HepG2 (cell line): ENCODE results near the gene SURF1. TPM values are rescaled to one million over a fixed set of nuclear protein-coding genes. Genes with fewer than 3 reads are reported as not detected.

ENCODE experiments used
- AGO2 ChIP-seq: fragments of 200-400 bp; formaldehyde crosslinking; optimal IDR thresholded peaks from 2 replicates; pipeline ENCODE3; 2017; ENCODE audit warnings: mild to moderate bottlenecking, low read depth, low read length, moderate library complexity
- DNMT1 ChIP-seq: sonication (generic); formaldehyde crosslinking; IDR thresholded peaks from 2 replicates; pipeline ENCODE4 v1.5.1; 2020; ENCODE audit warnings: mild to moderate bottlenecking, missing genetic modification reagents
- HNRNPL ChIP-seq: fragments of 200-400 bp; formaldehyde crosslinking; IDR thresholded peaks from 2 replicates; pipeline ENCODE4 v1.6.1; 2017; ENCODE audit warnings: mild to moderate bottlenecking, low read depth, low read length
- JUN ChIP-seq: sonication (generic); formaldehyde crosslinking; IDR thresholded peaks from 2 replicates; pipeline ENCODE4 v1.4.0; 2020; ENCODE audit warnings: mild to moderate bottlenecking, missing genetic modification reagents
- KDM2A ChIP-seq: sonication (generic); formaldehyde crosslinking; IDR thresholded peaks from 2 replicates; pipeline ENCODE4 v1.4.0; 2020; ENCODE audit warnings: low read depth, missing genetic modification reagents, borderline replicate concordance
- KDM4B ChIP-seq: sonication (generic); formaldehyde crosslinking; IDR thresholded peaks from 2 replicates; pipeline ENCODE4 v1.4.0; 2020; ENCODE audit warnings: missing genetic modification reagents
- MAFF ChIP-seq: IDR thresholded peaks from 2 replicates; pipeline ENCODE4 v1.6.1; 2011; ENCODE audit warnings: low read depth, low read length, improper control_type of control experiment
- MAFG ChIP-seq: sonication (generic); formaldehyde crosslinking; IDR thresholded peaks from 2 replicates; pipeline ENCODE4 v1.5.1; 2020; ENCODE audit warnings: mild to moderate bottlenecking, missing genetic modification reagents
- MBNL3 ChIP-seq: fragments of 250-450 bp; sonication (Bioruptor Pico); conservative IDR thresholded peaks from 2 replicates; pipeline ENCODE4 v1.8.0; 2022; ENCODE audit warnings: mild to moderate bottlenecking, inconsistent platforms
- MED1 ChIP-seq: sonication (generic); formaldehyde crosslinking; IDR thresholded peaks from 2 replicates; pipeline ENCODE4 v1.4.0; 2020; ENCODE audit warnings: missing genetic modification reagents
- MTF1 ChIP-seq: sonication (generic); formaldehyde crosslinking; IDR thresholded peaks from 2 replicates; pipeline ENCODE4 v1.5.0; 2020; ENCODE audit warnings: missing genetic modification reagents
- NCOR1 ChIP-seq: fragments of 200-600 bp; sonication (generic); IDR thresholded peaks from 2 replicates; pipeline ENCODE4 v1.7.0; 2017; ENCODE audit warnings: antibody characterized with exemption, low read length, borderline replicate concordance
- SRY ChIP-seq: sonication (generic); formaldehyde crosslinking; IDR thresholded peaks from 2 replicates; pipeline ENCODE4 v1.8.0; 2022; ENCODE audit warnings: mild to moderate bottlenecking, missing genetic modification reagents
- SUZ12 ChIP-seq: fragments of 150-350 bp; IDR thresholded peaks from 2 replicates; pipeline ENCODE4 v1.6.1; 2014; ENCODE audit warnings: low read depth, low read length
- ZNF264 ChIP-seq: sonication (generic); formaldehyde crosslinking; IDR thresholded peaks from 2 replicates; pipeline ENCODE4 v1.4.0; 2020; ENCODE audit warnings: missing genetic modification reagents
- ZNF703 ChIP-seq: sonication (generic); formaldehyde crosslinking; IDR thresholded peaks from 2 replicates; pipeline ENCODE4 v1.5.1; 2020; ENCODE audit warnings: missing genetic modification reagents, mild to moderate bottlenecking, moderate library complexity, borderline replicate concordance
- ZNF772 ChIP-seq: sonication (generic); formaldehyde crosslinking; IDR thresholded peaks from 2 replicates; pipeline ENCODE4 v1.5.0; 2020; ENCODE audit warnings: mild to moderate bottlenecking, missing genetic modification reagents
- ZNF773 ChIP-seq: sonication (generic); formaldehyde crosslinking; IDR thresholded peaks from 2 replicates; pipeline ENCODE4 v1.4.0; 2020; ENCODE audit warnings: missing genetic modification reagents, borderline replicate concordance
- ZNF776 ChIP-seq: sonication (generic); formaldehyde crosslinking; IDR thresholded peaks from 2 replicates; pipeline ENCODE4 v1.4.0; 2020; ENCODE audit warnings: mild to moderate bottlenecking, missing genetic modification reagents
- polyA plus RNA-seq, 8 experiments: library from polyadenylated mRNA; depleted of rRNA in 3 of 8; stranded (reverse) in 7 of 8; unstranded in 1 of 8; fragments of >200 nt; fragmentation: Illumina TruSeq in 4 of 8; extraction: Trizol in 4 of 8; gene quantifications; 2 replicates each; pipeline versions ENCODE4 v1.2.1 to v1.2.3, GENCODE V29; 2011 to 2016; ENCODE audit warnings: low read depth in 4 of 8, missing spikeins in 1 of 8, mixed read lengths in 1 of 8; ENCODE audit not compliant: insufficient read depth in 1 of 8
- total RNA-seq, 5 experiments: library from RNA; depleted of rRNA; stranded (reverse); fragments of >200 nt; fragmentation: Illumina TruSeq; extraction: Trizol; gene quantifications; 2 replicates each; pipeline ENCODE4 v1.2.3, GENCODE V29; 2016; ENCODE audit warnings: low read depth in 1 of 5
- TF ChIP-seq, protein P1 (sequence below): sonication (generic); formaldehyde crosslinking; IDR thresholded peaks from 2 replicates; pipeline ENCODE4 v1.4.0; 2020; ENCODE audit warnings: missing genetic modification reagents, borderline replicate concordance
- TF ChIP-seq, protein P2 (sequence below): IDR thresholded peaks from 2 replicates; pipeline ENCODE4 v1.6.1; 2016; ENCODE audit warnings: control low read depth
- TF ChIP-seq, protein P3 (sequence below), 2 experiments: fragments of 450-650 bp in 1 of 2; sonication (generic) in 1 of 2; formaldehyde crosslinking; IDR thresholded peaks; 2 replicates each; pipeline versions ENCODE4 v1.5.0 to v1.8.0; 2020 to 2022; ENCODE audit warnings: mild to moderate bottlenecking in 1 of 2, missing genetic modification reagents in 1 of 2
- TF ChIP-seq, protein P4 (sequence below): IDR thresholded peaks from 2 replicates; pipeline ENCODE4 v1.6.1; 2016; ENCODE audit warnings: mild to moderate bottlenecking
- TF ChIP-seq, protein P5 (sequence below): fragments of 450-650 bp; IDR thresholded peaks from 2 replicates; pipeline ENCODE4 v1.6.1; 2017

The SURF1 gene
- total and polyA plus RNA-seq, 2 of the 13 experiments (the other 11 are each of a cell fraction or from before 2014, with no cell fraction given), result 17.8 to 40.7 TPM

DNA sequence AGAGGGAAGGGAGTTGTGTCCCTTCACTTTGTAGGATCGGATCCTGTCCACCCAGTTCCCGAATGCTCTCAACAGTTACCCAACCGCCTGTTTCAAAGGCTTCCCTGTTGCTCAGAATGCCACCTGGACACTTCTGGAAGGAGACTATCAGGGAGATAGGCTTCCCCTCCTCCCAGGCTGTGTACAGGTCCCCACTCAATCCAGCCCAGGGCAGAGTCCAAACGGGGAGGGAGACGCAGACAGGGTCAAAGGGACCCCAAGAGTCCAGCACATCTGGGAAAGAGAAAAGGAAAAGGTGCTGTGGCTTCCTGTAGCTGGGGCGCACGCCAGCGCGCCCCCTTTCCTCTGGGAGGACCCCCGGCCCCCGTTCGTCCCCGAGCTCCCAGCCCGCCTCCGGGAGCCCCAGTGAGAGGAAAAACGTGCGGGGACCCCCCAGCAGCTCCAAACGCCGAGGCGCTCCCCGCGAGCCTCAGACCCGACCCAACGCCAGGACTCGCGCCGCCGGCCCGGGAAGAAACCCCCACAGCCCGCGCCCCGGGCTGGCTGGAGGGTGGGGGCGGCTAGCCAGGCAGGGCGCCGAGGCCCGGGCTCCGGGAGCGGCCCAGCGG lies 18.9 kb upstream of the SURF1 start (continued):
- TF ChIP-seq, protein P1, sequence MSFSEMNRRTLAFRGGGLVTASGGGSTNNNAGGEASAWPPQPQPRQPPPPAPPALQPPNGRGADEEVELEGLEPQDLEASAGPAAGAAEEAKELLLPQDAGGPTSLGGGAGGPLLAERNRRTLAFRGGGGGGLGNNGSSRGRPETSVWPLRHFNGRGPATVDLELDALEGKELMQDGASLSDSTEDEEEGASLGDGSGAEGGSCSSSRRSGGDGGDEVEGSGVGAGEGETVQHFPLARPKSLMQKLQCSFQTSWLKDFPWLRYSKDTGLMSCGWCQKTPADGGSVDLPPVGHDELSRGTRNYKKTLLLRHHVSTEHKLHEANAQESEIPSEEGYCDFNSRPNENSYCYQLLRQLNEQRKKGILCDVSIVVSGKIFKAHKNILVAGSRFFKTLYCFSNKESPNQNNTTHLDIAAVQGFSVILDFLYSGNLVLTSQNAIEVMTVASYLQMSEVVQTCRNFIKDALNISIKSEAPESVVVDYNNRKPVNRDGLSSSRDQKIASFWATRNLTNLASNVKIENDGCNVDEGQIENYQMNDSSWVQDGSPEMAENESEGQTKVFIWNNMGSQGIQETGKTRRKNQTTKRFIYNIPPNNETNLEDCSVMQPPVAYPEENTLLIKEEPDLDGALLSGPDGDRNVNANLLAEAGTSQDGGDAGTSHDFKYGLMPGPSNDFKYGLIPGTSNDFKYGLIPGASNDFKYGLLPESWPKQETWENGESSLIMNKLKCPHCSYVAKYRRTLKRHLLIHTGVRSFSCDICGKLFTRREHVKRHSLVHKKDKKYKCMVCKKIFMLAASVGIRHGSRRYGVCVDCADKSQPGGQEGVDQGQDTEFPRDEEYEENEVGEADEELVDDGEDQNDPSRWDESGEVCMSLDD (CRISPR knock-in tag), result peak; percentile 84; the same call in 1 of the 2 replicates
- 0 out of 2 replicates have a peak, but pooled peaks have one; percentile 25 for TF ChIP-seq ZNF773 (CRISPR knock-in tag)
- TF ChIP-seq, protein P2, sequence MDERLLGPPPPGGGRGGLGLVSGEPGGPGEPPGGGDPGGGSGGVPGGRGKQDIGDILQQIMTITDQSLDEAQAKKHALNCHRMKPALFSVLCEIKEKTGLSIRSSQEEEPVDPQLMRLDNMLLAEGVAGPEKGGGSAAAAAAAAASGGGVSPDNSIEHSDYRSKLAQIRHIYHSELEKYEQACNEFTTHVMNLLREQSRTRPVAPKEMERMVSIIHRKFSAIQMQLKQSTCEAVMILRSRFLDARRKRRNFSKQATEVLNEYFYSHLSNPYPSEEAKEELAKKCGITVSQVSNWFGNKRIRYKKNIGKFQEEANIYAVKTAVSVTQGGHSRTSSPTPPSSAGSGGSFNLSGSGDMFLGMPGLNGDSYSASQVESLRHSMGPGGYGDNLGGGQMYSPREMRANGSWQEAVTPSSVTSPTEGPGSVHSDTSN (CRISPR knock-in tag), result no peak
- 0 out of 2 replicates have a peak, but pooled peaks have one; percentile 30 for TF ChIP-seq MTF1 (CRISPR knock-in tag)
- no peak; the same call in 1 of the 2 replicates for TF ChIP-seq NCOR1
- peak; percentile 49; the same call in 1 of the 2 replicates for TF ChIP-seq MED1 (CRISPR knock-in tag)
- TF ChIP-seq, protein P3, sequence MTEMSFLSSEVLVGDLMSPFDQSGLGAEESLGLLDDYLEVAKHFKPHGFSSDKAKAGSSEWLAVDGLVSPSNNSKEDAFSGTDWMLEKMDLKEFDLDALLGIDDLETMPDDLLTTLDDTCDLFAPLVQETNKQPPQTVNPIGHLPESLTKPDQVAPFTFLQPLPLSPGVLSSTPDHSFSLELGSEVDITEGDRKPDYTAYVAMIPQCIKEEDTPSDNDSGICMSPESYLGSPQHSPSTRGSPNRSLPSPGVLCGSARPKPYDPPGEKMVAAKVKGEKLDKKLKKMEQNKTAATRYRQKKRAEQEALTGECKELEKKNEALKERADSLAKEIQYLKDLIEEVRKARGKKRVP (CRISPR knock-in tag; IDR thresholded peaks at IDR 0.05), result no peak
- TF ChIP-seq, protein P4, sequence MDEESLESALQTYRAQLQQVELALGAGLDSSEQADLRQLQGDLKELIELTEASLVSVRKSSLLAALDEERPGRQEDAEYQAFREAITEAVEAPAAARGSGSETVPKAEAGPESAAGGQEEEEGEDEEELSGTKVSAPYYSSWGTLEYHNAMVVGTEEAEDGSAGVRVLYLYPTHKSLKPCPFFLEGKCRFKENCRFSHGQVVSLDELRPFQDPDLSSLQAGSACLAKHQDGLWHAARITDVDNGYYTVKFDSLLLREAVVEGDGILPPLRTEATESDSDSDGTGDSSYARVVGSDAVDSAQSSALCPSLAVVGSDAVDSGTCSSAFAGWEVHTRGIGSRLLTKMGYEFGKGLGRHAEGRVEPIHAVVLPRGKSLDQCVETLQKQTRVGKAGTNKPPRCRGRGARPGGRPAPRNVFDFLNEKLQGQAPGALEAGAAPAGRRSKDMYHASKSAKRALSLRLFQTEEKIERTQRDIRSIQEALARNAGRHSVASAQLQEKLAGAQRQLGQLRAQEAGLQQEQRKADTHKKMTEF (CRISPR knock-in tag), result no peak
- TF ChIP-seq ZNF703 (CRISPR knock-in tag), result no peak
- 0 out of 2 replicates have a peak, but pooled peaks have one; percentile 27 for TF ChIP-seq ZNF772 (CRISPR knock-in tag)
- TF ChIP-seq SUZ12, result no peak
- no peak for TF ChIP-seq MAFF
- TF ChIP-seq KDM2A, result 0 out of 2 replicates have a peak, but pooled peaks have one; percentile 12
- no peak for TF ChIP-seq ZNF776 (CRISPR knock-in tag)
- 0 out of 2 replicates have a peak, but pooled peaks have one; percentile 44 for TF ChIP-seq ZNF264 (CRISPR knock-in tag)
- TF ChIP-seq SRY (CRISPR knock-in tag), result no peak
- TF ChIP-seq, protein P5, sequence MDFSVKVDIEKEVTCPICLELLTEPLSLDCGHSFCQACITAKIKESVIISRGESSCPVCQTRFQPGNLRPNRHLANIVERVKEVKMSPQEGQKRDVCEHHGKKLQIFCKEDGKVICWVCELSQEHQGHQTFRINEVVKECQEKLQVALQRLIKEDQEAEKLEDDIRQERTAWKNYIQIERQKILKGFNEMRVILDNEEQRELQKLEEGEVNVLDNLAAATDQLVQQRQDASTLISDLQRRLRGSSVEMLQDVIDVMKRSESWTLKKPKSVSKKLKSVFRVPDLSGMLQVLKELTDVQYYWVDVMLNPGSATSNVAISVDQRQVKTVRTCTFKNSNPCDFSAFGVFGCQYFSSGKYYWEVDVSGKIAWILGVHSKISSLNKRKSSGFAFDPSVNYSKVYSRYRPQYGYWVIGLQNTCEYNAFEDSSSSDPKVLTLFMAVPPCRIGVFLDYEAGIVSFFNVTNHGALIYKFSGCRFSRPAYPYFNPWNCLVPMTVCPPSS, result no peak
- no peak for TF ChIP-seq HNRNPL
- no peak for TF ChIP-seq KDM4B
- TF ChIP-seq DNMT1 (CRISPR knock-in tag), result no peak
- no peak for TF ChIP-seq JUN (CRISPR knock-in tag)
- TF ChIP-seq AGO2, result peak; percentile 80
- no peak for TF ChIP-seq MBNL3 (CRISPR knock-in tag)
- no peak for TF ChIP-seq MAFG (CRISPR knock-in tag)
